Lower leg skin (tissue), 4 donors: ENCODE data around the gene CLTC. TPM values are rescaled to one million over a fixed set of nuclear protein-coding genes. Genes with fewer than 3 reads are reported as not detected.

Experiments
- DNase-seq, 2 donors: peaks; one replicate each; pipeline ENCODE4 v3.0.0-alpha.2; 2019; ENCODE audit warnings: low spot score in 2 of 2
- H3K4me3 ChIP-seq: fragments of 200-600 bp; sonication (generic); 2 replicates; pipeline ENCODE4 v1.5.1; 2017; ENCODE audit warnings: mild to moderate bottlenecking, low read depth; ENCODE audit not compliant: poor library complexity, severe bottlenecking
- CTCF ChIP-seq, 3 donors: fragments of 450-650 bp; IDR thresholded peaks; one replicate each; pipeline ENCODE4 v1.5.1; 2016; ENCODE audit warnings: antibody characterized with exemption in 3 of 3, mild to moderate bottlenecking in 3 of 3, moderate library complexity in 2 of 3
- POLR2A ChIP-seq, 2 donors: fragments of 450-650 bp; IDR thresholded peaks; one replicate each; pipeline ENCODE4 v1.6.1; 2016 to 2017; ENCODE audit warnings: antibody characterized with exemption in 2 of 2, mild to moderate bottlenecking in 1 of 2, moderate library complexity in 1 of 2
- WGBS, 2 donors: methylation state at CpG; one replicate each; pipeline ENCODE4 v1.1.5; 2018; 5-methylcytosine and 5-hydroxymethylcytosine counted together
- intact Hi-C: fragments of 100-400 bp; cut with DNase I; formaldehyde crosslinking; loops from one replicate; pipeline ENCODE4 v1.15.0; 2023; ENCODE audit warnings: low total_unique reads
- total RNA-seq, 4 donors: library from RNA; depleted of rRNA; stranded (reverse); fragments of >200 nt; gene quantifications; one replicate each; pipeline ENCODE4 v1.1.0, GENCODE V29; 2016

Gene CLTC
- total RNA-seq, 4 donors from 2014 or later: 109 to 169 (median 140) TPM

- intact Hi-C loops: no loop called here
- WGBS, 2 donors: 78 to 80% methylated on average over 3 of the region's 3 CpGs
- TF ChIP-seq CTCF (IDR thresholded peaks at IDR 0.05): no peak
- no peak for TF ChIP-seq POLR2A (IDR thresholded peaks at IDR 0.05)
- H3K4me3 ChIP-seq: no peak overlapping the region
- DNase-seq: no peak
Measured at GRCh38 chr17:59629174-59629573, 9.5 kb downstream of the CLTC start.

DNA sequence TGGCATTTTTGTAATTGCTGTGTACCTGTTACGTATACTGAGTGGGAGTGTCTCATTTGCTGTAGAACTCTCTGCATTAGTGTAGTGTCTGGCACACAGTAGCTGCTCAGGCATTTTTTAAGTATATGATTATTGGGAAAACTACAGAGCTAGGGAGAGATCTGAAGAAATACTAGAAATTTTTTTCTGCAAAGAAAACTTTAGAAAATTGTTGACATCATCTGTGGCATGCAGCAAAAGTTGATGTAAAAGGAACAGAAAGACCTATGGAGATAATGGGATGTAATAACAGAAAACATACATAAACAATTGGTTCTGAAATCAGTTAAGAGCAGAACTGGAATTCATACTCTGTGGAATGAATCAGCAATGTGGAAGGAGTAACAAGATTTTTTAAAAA is 11.6 kb downstream of the CLTC start:
- 92 to 94% methylated on average over 1 of the region's 1 CpG for WGBS, 2 donors
- no peak for DNase-seq
- TF ChIP-seq CTCF (IDR thresholded peaks at IDR 0.05) (no peak), POLR2A (IDR thresholded peaks at IDR 0.05) (no peak)
- H3K4me3 ChIP-seq: no peak overlapping the region
- intact Hi-C loops: no loop called here

DNA sequence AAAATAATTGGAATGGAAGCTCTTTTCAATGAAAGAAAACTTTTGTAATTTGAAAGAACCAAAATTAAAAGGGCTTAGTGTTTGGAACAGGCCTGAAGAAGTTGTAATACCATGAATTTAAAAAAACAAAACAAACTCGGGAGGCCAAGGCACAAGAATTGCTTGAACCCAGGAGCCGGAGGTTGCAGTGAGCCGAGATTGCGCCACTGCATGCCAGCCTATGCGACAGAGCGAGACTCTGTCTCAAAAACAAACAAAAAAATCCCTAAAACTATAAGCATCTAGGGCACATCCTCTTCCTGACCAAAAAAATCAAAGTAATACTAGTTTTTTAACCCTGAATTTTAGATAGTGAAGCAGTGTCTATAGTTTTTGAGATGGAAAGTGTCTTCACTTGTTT is 12.7 kb downstream of the CLTC start:
- intact Hi-C loops: no loop called here
- TF ChIP-seq CTCF (IDR thresholded peaks at IDR 0.05) (no peak), POLR2A (IDR thresholded peaks at IDR 0.05) (no peak)
- no peak overlapping the region for H3K4me3 ChIP-seq
- no peak for DNase-seq
- WGBS, 2 donors: 83 to 94% methylated on average over 6 of the region's 6 CpGs

DNA sequence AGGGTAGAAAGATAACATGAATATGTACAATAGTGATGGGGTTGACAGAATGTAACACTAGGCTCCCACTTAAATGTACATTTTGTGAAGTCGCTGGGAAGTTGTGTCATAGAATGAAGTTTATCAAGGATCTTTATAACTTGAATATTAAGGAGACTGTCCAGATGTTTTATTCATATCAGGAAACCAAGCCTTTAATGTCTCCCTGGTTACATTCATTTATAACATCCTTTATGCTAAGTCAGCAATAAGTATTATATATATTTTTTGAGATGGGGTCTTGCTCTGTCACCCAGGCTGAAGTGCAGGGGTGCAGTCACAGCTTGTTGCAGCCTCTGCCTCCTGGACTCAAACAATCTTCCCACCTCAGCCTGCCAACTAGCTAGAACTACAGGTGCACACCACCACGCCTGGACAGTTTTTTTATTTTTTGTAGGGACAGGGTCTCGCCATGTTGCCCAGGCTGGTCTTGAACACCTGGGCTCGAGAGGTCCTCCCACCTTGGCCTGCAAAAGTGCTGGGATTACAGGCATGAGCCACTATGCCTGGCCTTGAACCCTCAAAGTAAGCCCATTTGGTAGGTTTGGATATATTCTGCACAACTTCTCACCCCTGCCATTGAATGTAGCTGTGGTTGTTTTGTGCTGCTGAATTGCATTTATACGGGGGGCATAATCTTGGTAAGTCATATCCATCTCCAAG is 14.1 kb downstream of the CLTC start:
- TF ChIP-seq POLR2A (IDR thresholded peaks at IDR 0.05) (no peak), CTCF (IDR thresholded peaks at IDR 0.05) (no peak)
- DNase-seq: no peak
- intact Hi-C loops: no loop called here
- 90 to 96% methylated on average over 5 of the region's 5 CpGs for WGBS, 2 donors
- no peak overlapping the region for H3K4me3 ChIP-seq

DNA sequence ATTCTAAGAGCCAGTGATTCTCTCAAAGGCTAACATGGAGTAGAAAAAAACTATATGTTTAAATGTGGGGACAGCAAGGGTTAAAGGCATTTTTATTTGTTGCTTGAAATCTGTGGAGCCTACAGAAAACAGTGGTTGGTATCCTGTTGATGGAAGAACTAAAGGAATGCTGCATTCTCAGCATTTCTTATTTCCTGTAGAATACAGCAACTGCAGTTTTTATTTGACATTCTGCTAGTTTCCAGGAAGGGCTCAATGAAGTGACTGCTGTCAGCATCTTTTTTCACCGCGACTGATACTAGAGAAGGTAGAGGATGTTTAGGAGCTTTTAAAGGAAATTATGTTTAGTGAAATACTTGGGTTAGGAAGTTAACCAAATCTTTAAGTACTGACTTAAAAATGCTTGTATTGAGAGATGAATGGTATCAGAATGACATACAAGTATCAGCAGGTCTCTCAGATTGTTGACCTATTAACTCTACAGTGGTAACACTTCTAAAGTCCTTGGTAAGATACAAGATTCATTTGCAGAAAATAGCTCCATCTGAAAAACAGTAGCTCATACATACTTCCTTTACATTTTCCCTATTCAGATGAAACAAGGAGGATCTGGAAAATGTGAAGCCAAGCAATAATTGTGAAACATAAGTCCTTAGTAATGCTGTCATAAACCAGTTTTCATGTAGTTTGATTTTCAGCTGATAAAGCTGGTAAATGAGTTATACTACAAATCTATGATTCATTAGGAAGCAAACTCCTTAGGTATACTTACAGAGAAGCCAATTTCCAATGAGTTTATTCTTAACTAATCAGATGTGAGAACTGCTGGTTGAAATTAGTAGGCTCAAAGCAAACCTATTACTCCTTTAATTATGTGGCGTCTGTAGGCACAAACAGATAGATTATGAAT is 15.2 kb downstream of the CLTC start:
- no peak overlapping the region for H3K4me3 ChIP-seq
- DNase-seq: no peak
- WGBS, 2 donors: 36 to 38% methylated on average over 3 of the region's 3 CpGs
- no peak for TF ChIP-seq CTCF (IDR thresholded peaks at IDR 0.05)
- no peak for TF ChIP-seq POLR2A (IDR thresholded peaks at IDR 0.05)
- intact Hi-C loops: no loop called here
